ENCODE data around the gene JPT1. TPM values are rescaled to one million over a fixed set of nuclear protein-coding genes. Genes with fewer than 3 reads are reported as not detected.

The JPT1 gene
- total RNA-seq, 1 experiment from 2014 or later, result 148 TPM

DNA sequence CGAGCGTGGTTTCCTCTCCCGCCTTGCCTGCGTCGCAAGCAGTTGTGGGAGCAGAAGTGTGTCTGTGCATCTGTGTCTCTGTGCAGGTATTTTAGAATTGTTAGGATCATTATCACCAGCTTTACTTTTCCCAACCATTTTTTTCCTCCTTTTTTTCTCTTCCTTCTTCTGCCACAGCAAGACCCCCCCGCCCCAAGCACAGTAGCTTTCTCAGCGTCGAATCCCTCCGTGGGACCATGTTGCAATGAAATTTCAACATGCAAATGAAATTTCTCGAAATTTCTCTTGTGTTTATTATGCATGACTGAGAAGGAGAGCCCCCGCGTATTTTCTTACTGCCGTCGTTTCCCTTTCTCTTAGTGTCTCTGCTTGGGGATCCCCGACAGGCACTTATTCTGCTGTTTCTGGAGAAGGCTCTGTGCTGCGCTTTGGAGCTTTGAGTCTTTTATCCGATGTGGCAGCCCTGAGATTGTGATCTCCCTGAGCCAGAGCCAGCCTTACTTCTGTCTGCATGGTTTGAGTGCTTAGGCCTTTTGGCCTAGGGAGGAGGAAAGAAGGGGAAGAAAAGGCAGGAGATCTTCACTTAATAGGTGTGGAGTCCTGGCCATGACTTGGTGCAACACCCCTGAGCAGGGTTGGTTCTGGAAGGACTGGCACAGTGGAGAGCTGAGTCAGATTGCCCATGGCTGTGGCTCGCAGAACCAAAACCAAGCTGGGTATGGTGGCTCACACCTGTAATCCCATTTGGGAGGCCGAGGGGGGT, 39.6 kb downstream of the JPT1 start:
- in situ Hi-C loops (cut with HindIII; ENCODE audit: low pct_unique_long_range_greater_than_20kb, low sequenced_read_pairs), result no loop called here
- no peak for DNase-seq (ENCODE audit: low read depth, low spot score)

DNA sequence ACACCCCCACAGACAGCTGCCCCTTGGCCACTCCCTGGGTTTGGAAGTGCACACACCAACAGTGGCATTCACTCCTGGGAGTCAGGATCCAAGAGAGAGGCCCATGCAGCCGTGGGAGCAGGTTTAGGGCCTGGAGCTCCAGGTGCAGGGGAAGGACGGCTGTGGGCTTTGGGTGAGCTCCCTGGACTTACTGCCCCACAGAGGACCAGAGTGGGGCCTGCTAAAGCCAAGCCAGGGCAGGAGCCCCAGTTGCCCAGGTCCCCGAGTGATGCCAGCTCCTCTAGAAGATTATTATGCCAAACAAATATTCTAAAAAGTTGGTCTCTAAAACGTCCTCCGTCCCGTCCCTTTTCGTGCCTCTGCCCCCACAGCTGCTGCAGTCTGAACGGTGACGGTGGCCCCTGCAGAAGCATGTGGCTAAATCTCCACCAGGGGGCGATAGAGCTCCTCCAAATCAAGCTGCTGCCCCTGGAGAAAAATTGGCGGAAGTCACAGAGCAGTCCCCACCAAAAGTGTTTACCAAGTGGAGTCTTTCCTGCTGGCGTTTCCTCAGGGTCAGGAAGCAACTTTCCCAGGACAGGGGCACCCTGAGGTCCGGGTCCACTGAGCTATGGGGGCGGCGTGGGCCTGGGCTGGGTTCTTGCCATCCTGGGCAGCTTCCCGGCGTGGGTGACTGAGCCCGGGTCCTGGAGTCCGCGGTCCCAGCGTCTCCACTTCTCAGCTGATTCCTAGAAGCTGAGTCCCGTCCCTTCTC, 40.3 kb downstream of the JPT1 start:
- in situ Hi-C loops (cut with HindIII; ENCODE audit: low pct_unique_long_range_greater_than_20kb, low sequenced_read_pairs), result no loop called here
- peak; percentile 93 for DNase-seq (ENCODE audit: low read depth, low spot score)

DNA sequence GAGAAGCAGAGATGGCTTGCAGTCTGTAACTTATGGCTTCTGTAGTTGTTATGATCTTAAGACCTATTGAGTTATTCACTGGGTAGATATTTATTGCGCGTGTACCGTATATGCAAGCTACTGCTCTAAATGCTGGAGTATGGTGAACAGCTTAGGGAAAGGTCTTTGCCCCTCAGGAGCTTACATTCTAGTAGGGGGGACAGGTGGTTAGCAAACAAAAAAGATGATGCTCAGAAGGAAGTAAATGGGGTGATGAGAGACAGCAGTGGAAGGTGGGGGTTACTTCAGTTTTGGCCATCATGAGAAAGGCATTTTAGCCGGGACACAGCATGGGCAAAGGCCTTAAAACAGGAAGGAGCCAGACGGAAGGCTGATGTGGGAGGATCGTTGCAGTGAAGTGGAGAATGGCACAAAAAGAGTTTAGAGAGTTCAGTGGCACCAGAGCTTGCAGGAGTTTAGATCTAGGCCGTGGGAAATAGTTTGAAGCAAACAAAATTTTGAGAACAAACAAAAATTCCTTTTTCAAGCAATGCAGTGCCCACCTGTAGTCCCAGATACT, 42.5 kb downstream of the JPT1 start:
- in situ Hi-C loops (cut with HindIII; ENCODE audit: low pct_unique_long_range_greater_than_20kb, low sequenced_read_pairs), result no loop called here
- no peak for DNase-seq (ENCODE audit: low read depth, low spot score)

DNA sequence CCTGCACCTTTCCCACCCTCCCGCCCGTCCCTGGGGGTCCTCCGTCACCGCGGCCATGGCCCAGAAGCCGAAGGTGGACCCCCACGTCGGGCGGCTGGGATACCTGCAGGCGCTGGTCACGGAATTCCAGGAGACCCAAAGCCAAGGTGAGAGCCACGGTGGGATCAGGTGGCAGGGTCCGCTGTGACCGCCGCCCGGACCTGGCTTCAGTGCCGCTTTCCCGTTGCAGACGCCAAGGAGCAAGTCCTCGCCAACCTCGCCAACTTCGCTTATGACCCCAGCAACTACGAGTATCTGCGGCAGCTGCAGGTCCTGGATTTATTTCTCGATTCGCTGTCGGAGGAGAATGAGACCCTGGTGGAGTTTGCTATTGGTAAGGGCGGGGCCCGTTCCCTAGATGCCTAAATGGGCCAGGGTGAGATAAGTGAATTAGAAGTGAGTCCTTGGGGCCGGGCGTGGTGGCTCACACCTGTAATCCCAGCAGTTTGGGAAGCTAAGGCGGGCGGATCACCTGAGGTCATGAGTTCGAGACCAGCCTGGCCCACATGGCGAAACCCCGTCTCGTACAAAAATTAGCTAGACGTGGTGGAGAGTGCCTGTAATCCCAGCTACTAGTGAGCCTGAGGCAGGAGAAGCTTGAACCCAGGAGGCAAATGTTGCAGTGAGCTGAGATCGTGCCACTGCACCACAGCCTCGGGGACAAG, 43.9 kb downstream of the JPT1 start:
- in situ Hi-C loops (cut with HindIII; ENCODE audit: low pct_unique_long_range_greater_than_20kb, low sequenced_read_pairs), result no loop called here

DNA sequence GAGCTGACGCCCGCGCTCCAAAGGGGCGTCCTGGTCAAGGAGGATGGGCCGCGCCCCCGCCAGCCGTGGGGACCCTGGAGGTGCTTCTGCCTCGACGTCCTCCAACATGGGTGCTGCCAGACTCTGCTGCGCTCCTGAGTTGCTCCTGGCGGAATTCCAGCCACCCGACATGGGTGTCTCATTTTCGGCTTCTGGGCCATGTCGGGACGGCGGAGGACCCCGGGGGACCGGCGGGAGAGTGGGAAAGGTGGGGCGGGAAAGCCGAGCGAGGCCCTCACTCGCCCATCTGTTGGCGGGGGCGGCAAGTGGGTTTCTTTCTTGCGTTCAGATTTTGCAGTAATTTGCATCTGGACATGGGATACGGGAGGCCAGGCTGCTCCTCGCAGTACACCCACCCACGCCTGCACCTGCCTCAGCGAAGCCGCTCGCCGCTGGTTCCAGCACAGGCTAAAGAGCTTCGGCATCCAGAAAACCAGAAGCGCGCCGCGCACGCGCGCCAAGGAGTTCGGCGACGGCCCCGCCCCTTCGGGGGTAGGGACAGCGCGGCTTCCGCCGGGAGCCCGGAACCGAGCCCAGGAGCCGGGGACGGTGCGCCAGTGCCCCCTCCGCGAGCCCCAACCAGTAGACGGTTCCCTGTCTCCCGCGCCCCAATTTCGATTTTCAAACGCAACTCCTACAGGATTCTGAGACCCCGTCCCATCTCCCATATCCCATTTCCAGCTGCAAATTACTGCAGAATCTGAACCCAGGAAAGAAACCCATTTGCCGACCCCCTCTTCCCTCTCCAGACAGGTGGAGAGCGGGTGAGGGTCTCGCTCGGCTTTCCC, 44.7 kb downstream of the JPT1 start, which contains the start of gene ARMC7:
ARMC7 (plus strand) TSS at position 563 of the 827 bp plus-strand sequence. CDS start 320 bp downstream, outside the sequence.
- in situ Hi-C loops (cut with HindIII; ENCODE audit: low pct_unique_long_range_greater_than_20kb, low sequenced_read_pairs), result no loop called here
- peak; percentile 89 for DNase-seq (ENCODE audit: low read depth, low spot score)

More for the DNA sequence above, 43.9 kb downstream of the JPT1 start:
- DNase-seq (ENCODE audit: low read depth, low spot score), result peak; percentile 42

DNA sequence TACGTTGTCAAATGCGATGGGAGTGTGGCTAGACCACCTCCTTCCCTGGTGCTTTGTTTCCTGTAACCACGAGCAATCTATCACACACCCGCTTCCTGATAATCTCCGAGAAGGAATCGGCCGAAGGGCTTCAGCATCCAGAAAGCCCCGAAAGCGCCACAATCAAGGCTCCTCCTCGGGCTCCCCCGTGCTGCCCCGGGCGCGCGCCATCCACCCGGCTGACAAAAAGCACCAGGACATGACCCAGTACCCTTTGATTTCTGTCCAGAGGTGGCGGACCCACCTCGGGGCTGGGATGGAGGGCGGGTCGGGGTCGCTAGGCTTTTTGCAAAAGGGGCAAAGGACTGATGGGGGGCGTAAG, 45.3 kb downstream of the JPT1 start:
- in situ Hi-C loops (cut with HindIII; ENCODE audit: low pct_unique_long_range_greater_than_20kb, low sequenced_read_pairs), result no loop called here
- no peak for DNase-seq (ENCODE audit: low read depth, low spot score)

DNA sequence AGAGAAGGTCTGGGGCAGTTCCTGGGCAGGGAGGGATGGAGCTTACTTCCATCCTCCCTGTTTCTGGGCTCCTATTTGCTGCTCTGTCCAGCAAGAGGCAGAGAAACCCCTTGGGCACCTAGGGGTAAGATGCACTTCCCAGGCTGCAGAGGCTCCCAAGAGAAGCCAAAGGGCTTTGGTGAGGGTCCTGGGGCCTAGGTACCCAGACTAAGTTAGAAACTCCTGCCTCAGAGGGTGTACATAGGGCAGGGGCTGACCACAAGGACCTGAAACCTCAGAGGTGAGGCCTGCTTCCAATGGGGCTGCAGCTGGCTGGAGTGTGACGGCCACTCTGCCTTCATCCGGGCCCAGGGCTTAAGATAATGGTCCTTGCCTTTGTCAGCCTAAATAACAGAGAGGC, 46.1 kb downstream of the JPT1 start:
- in situ Hi-C loops (cut with HindIII; ENCODE audit: low pct_unique_long_range_greater_than_20kb, low sequenced_read_pairs), result no loop called here

DNA sequence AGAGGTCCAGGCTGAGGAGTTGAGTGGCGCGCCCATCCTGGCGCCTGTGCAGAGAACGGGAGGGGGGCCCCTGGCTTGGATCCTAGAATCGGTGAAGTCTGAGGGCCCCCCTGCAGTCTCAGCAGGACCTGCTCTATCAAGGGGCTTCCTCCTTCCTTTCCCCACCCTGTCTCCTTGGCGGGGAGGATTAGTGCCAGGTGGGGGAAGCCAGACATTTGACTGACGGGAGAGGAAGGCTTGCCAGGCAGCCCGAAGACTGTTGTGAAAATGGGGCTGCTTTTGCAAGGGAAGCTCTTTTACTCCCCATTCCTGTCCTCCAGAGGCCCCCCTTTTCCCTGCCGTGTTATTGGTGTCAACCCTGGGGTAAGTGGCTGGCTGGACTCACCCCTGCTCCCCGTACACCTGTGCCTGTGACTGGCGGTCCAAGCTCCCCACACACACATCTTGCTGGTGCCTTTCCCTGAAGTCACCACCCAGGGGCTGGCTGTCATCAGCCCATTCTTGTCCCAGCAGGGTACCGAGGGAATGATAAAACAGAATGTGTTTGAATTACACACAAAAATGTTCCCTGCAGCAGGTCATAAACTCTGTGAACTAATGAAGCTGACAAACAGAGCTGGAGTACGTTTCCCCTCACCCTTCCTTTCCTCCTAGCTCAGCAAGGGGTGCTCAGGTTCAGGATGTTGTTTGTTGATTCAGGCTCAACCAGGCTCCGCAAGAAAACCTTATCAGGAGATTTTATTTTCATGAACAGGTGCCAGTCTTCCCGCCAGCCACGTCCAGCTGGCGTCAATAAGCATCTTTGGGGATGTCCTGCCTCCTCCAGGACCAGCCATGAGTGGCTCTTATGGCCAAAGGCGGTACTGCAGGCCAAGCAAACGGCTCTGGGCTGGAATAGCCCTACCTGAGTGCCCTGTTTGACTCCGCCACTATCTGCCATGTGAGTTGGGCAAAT, 48.9 kb downstream of the JPT1 start:
- DNase-seq (ENCODE audit: low read depth, low spot score), result peak; percentile 81

More for the DNA sequence above, 46.1 kb downstream of the JPT1 start:
- DNase-seq (ENCODE audit: low read depth, low spot score), result no peak

DNA sequence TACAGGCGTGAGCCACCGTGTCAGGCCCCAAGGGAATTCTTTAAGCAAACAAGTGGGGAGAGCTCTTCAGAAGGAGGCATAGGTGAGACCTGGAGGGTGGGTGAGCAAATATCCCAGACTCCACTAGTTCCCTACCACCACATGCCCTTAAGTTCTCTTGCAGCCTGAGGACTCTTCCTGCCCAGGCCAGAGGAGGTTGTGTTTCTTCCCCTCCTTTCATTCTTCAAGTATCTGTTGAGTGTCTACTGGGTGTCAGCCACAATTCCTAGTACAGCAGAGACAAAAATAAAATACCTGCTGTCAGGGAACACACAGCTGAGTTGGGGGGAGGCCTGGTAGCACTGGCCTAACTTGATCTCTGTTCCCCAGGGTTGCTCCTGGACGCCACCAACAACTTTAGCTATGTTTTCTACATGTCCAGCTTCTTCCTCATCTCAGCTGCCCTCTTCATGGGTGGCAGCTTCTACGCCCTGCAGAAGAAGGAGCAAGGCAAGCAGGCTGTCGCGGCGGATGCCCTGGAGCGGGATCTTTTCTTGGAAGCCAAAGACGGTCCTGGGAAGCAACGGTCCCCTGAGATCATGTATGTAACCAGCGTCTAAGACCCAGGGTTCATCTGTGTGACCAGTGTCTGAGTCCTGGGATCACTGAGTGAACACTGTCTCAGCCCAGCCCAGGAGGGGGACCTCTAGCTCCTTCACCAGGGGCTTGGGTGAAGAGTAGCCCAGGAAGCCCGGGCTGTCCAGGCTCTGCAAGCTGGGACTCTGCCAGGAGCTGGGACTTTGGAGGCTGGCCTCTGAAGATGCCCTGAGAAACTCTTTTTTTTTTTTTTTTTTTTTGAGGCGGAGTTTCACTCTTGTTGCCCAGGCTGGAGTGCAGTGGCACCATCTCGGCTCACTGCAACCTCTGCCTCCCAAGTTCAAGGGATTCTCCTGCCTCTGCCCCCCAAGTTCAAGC, 50.4 kb downstream of the JPT1 start:
- no peak for DNase-seq (ENCODE audit: low read depth, low spot score)
- in situ Hi-C loops (cut with HindIII; ENCODE audit: low pct_unique_long_range_greater_than_20kb, low sequenced_read_pairs), result no loop called here

More for the DNA sequence above, 48.9 kb downstream of the JPT1 start:
- in situ Hi-C loops (cut with HindIII; ENCODE audit: low pct_unique_long_range_greater_than_20kb, low sequenced_read_pairs), result no loop called here

DNA sequence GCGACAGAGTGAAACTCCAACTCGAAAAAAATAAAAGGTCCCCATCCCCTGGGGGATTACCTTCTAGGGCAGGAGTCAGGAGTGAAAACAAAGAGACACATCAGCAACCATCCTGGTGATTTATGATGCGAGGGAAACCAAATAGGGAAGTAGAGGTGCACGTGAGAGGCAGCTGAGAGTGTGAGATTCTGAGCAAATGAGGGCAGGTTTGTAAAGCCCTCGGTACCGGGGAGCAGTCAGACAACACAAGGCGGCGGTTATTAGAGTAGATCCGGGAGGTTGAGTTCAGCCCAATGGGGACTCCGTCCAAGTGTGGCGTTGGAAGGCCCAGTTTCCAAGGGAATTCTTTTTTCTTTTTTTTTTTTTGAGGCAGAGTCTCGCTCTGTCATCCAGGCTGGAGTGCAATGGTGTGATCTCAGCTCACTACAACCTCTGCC, 51.9 kb downstream of the JPT1 start:
- in situ Hi-C loops (cut with HindIII; ENCODE audit: low pct_unique_long_range_greater_than_20kb, low sequenced_read_pairs), result no loop called here
- peak; percentile 50 for DNase-seq (ENCODE audit: low read depth, low spot score)

DNA sequence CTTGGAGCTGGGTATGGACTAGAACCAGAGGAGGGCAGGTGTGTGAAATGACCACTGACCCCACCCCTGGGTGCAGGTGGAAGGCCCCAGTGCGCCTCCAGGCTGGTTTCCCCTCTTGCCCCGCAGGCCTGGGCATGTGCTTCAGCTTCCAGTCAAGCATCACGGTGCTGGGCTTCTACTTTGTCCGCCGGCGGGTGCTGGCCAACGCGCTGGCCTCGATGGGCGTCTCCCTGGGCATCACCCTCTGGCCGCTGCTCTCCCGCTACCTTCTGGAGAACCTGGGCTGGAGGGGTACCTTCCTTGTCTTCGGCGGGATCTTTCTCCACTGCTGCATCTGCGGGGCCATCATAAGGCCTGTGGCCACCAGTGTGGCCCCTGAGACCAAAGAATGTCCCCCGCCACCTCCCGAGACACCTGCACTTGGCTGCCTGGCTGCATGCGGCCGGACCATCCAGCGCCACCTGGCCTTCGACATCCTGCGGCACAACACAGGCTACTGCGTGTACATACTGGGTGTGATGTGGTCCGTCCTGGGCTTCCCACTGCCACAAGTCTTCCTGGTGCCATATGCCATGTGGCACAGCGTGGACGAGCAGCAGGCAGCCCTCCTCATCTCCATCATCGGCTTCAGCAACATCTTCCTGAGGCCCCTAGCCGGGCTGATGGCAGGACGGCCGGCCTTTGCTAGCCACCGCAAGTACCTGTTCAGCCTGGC, 54.3 kb downstream of the JPT1 start:
- in situ Hi-C loops (cut with HindIII; ENCODE audit: low pct_unique_long_range_greater_than_20kb, low sequenced_read_pairs), result no loop called here
- DNase-seq (ENCODE audit: low read depth, low spot score), result no peak

DNA sequence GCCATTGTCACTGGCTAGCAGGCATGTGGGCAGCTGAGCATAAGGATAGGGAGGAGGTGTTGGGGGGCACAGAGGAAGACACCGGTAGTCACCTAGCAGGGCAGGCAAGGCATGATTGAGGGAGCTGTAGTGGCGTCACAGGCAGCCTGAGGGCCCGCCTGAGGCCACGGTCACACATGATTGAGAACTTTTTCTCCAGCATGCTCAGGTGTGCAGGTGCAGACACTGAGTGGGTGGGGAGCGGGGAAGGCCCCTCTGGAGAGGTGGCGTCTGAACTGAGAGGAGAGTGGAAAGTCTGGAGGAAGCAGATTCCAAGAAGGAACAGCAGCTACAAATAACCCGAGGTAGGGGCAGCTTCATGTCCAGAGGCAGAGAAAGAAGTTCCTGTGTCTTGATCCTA, 55.5 kb downstream of the JPT1 start:
- no peak for DNase-seq (ENCODE audit: low read depth, low spot score)
- in situ Hi-C loops (cut with HindIII; ENCODE audit: low pct_unique_long_range_greater_than_20kb, low sequenced_read_pairs), result no loop called here

DNA sequence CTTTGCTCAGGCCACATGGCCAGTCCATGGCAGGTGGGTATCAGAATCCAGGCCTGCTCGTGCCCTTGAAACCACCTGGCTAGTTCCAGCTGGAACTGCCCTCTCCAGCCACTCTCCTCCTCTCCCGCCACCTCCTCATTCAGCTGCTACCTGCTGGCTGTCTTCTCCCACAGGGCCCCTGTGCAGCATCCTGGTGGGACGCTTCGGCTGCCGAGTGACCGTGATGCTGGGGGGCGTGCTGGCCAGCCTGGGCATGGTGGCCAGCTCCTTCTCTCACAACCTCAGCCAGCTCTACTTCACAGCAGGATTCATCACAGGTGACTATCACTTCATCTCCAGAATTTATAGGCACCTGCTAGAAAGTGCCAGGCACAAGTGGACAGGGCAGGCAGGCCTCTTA, 56.4 kb downstream of the JPT1 start:
- no peak for DNase-seq (ENCODE audit: low read depth, low spot score)
- in situ Hi-C loops (cut with HindIII; ENCODE audit: low pct_unique_long_range_greater_than_20kb, low sequenced_read_pairs), result no loop called here

DNA sequence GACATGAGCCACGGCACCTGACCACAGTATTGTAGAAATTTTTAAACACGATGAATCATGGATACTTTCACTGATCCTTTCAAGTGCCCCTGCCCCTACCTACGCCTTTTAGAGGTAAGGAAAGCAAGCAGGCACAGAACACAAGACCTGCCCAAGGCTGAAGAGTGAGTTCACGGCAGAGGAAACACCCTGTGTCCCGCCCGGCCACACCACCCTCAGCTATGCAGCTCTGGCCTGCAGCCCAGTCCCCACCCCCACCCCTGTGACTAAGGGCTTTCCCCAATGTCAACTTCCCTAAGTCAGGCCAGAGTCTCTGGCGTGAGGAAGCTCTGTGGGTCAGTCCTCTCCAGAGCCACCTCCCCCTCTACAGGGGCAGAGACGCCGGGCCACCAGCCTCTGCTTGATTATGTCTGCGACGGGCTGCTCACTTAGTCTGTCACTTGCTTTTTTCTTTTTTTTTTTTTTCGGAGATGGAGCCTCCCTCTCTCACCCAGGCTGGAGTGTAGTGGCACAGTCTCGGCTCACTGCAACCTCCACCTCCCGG, 58.2 kb downstream of the JPT1 start:
- DNase-seq (ENCODE audit: low read depth, low spot score), result no peak
- in situ Hi-C loops (cut with HindIII; ENCODE audit: low pct_unique_long_range_greater_than_20kb, low sequenced_read_pairs), result no loop called here

Measured in SK-MEL-5 (cell line).